ENCODE data around the gene TLCD3A.
"Not testable (repeated sequence)": the region's sequence is repeated elsewhere in the genome, so short reads cannot be mapped to it uniquely, and the experiment has no call there.

The TLCD3A gene

DNA sequence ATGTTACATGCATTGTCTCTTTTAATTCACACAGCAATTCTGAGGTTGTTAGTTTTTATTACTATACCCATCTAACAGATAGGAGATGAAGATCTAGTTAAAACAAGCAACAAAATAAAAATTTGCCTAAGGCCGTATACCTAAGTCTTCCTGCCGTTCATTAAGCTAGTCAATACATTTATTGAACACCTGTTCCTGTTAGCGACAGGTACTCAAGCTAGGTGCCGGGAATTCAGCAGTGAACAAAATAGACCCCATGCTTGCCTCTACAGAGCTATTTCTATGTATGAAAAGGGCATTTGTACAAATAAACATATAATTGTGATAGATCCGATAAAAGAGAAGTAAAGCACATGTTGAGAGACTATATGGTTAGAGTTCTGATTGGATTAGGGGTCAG lies 14.3 kb upstream of the TLCD3A start:
- DNase-seq, result no peak

DNA sequence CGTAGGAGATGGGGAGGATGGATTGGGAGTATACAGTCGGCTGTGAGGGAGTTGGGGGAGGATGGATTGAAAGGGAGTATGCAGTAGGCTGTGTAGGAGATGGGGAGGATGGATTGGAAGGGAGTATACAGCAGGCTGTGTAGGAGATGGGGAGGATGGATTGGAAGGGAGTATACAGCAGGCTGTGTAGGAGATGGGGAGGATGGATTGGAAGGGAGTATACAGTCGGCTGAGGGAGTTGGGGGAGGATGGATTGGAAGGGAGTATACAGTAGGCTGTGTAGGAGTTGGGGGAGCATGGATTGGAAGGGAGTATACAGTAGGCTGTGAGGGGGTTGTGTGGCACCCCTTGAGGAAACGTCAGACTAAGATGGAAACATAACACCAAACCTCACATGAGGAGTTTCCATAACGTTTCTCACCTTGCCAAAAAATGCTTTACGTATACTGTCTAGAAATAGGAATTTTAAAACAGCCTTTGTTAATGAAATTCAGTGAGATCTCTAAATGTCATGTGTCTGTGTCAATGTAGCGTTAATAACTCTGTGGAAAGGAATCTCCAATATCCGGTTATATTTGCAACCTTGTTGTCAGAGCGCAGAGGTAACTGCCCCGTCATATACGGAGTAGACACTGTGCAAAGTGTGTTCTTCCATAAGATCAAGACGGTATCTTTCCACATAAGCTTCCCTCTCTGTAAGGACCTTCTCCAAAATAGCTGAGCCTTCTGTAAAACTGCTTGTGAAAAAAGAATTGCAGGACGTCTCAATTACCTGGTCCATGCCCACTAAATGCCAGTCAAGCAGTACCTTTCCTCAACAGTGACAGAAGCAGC lies 11.5 kb upstream of the TLCD3A start:
- DNase-seq, result no peak

DNA sequence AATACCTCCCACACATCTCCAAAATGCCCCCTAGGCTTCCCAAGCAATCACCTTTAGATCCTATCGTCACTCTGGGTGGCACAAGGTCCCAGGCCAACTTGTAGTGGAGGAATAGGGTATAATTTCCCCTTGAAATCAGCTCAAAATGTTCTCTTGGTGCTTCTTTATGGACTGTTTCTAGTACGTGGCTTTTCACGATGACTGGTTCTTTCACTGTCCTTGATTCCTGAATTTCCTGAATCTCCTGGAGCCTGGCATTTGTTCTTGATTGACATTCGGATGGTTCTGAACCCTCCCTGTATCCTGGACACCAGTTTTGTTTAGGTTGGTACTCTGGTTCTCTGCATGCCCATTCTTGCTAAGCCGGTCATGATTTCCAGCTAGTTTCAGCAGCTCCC lies 10.9 kb upstream of the TLCD3A start:
- no peak for DNase-seq

DNA sequence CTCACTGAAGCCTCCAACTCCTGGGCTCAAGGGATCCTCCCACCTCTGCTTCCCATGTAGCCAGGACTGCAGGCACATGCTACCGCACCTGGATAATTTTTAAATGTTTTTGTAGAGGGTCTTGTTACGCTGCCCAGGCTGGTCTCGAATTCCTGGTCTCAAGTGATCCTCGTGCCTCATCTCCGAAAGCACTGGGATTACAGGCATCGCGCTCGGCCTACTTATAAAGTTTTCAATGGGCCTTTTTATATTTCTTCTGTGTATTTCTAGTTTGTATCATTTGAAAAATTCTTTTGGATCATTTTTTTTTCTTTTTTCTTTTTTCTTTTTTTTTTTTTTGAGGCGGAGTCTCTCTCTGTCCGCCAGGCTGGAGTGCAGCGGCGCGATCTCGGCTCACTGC lies 7.3 kb upstream of the TLCD3A start:
- DNase-seq, result no peak

DNA sequence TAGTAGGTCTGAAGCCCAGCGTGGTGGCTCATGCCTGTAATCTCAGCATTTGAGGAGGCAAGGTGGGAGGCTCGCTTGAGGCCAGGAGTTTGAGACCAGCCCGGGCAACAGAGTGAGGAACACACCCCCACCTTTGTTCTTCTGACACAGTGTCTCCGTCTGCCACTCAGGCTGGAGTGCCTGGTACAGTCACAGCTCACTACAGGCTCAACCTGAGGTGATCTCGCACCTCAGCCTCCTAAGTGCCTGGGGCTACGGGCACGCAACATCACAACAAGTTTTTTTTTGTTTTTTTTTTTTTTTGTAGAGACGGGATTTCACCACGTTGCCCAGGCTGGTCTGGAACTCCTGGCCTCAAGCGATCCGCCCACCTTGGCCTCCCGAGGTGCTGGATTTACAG lies 6.7 kb upstream of the TLCD3A start:
- DNase-seq, result no peak

DNA sequence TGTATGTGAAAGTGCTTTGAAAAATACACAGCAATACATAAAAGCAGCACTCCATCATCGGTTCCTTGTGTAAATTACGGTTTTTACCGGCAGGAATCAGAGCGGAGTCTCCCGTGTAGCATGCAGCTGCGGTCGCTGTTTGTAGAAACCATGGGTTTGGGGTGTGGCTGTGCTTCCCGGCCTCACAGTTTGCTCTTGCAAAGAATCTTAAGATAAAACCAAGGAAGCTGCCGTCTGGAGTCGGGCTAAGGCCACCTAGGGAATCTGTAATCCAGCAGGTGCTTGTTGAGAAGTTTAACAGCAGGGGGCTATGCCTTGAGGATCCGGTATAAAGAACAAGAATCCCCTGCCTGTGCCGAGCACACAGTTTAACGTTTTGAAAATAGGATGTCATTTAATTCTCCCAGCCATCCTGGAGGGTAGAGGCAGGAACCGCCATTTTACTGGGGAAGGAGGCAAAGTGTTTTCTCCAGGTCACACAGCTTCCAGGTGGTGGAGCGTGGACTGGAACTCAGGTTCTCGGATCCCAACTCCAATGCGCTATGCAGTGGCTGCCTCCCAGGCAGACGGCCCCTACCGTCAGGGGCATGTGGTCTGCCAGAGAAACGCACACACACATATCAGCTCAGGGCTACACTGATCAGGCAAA lies 6.0 kb upstream of the TLCD3A start:
- no peak for DNase-seq

DNA sequence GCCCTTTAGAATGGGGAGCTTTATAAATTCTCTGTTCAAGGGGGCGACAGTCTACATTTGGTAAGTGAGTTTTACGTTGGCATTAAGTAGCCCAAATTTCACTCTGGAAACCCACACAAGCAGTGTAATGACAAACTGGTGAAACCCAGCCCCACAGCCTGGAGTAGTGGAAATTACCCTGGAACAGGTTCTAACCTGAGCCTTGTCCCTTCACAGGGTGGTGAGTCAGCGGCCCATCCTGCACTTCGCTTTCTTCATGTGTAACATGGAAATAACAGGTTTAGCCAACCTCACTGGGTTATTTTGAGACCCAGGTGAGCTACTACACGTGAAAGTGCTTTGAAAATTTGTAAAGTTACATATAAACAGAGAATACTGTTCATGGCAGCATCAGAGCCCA lies 3.5 kb upstream of the TLCD3A start:
- no peak for DNase-seq

DNA sequence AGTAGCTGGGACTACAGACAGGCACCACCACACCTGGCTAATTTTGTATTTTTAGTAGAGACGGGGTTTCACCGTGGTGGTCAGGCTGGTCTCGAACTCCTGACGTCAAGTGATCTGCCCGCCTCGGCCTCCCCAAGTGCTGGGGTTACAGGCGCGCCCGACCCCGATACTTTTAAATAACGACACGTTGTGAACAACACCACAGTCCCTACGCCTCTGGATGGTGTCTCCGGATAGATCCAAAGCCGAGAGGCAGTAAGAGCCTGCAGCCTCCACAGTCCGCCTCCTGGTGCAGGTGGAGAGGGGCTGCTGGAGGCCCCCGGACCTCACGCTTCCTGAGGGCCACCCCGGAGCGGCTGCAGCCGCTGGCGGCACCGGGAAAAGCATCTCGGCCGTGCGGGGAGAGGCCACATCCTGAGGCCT lies 741 bp upstream of the TLCD3A start:
- DNase-seq, result no peak

DNA sequence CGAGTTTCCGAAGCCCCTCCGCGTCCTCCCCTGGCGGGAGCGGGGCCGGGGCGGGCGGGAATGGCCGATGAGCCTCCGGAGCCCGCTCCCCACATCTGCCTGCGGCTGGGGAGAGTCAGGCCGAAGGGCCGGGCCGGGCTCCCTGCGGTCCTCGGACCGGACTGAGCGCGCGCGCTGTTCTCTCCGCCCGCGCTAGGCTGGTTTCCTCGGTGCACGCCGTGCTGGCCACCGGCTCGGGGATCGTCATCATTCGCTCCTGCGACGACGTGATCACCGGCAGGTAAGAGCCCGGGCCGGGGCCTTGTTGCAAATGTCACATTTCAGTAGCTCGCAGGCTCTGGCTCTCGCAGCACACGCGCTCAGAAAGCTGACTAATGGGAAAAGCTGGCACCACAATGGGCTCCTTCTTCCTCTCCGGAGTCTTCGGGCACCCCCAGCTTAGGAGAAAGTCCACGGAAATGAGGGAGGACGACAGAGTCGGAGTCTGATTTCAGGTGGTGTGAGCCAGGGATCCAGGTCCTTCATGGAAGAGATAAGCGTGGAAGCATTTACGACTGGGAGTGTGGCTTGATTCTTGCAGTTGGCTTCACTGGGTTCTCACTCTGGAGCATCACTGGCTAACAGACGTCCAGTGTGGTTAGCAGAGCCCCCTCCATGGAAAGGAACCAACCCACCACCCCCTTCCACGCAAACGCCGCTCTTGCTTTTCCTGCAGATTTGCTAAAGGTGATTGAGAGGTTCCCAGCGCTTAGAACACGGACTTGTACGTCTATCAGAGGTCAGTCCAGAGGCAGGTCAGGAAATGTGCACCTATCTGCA lies 715 bp downstream of the TLCD3A start:
- DNase-seq, result no peak

DNA sequence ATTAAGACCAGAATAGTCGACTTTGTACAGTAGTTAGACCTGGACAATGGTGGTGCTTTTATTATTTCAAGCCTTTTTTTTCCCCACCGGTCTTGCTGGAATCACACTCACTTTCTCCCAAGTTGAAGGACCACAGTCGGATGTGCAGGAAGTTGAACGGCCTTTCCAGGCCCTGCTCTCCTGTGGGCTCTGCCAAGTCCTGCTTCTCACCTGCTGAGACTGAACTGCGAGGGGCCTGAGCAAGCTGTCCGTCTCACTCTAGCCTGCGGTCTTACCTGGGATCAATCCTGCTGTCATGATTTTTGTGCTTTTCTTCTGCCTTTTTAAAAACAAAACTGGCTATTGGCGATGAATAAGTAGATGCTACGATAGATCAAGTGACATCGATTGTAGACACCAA lies 1.3 kb downstream of the TLCD3A start:
- no peak for DNase-seq

DNA sequence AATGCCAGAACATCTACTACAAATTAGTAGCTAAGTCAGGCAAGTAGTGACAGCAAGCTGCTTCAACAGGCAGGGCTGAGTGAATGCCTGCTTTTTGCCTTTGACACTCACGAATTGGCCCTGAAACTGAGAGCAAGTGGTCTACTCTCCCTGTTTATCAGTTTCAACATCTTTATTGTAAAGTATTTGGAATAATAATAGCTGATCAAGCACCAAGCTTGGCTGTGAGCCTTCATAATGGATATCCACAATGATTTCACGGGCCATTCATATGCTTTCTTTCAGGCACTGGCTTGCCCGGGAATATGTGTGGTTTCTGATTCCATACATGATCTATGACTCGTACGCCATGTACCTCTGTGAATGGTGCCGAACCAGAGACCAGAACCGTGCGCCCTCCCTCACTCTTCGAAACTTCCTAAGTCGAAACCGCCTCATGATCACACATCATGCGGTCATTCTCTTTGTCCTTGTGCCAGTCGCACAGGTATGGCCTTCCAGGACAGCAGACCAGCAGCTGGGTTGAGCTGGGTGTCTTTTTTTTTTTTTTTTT lies 5.2 kb downstream of the TLCD3A start:
- no peak for DNase-seq

DNA sequence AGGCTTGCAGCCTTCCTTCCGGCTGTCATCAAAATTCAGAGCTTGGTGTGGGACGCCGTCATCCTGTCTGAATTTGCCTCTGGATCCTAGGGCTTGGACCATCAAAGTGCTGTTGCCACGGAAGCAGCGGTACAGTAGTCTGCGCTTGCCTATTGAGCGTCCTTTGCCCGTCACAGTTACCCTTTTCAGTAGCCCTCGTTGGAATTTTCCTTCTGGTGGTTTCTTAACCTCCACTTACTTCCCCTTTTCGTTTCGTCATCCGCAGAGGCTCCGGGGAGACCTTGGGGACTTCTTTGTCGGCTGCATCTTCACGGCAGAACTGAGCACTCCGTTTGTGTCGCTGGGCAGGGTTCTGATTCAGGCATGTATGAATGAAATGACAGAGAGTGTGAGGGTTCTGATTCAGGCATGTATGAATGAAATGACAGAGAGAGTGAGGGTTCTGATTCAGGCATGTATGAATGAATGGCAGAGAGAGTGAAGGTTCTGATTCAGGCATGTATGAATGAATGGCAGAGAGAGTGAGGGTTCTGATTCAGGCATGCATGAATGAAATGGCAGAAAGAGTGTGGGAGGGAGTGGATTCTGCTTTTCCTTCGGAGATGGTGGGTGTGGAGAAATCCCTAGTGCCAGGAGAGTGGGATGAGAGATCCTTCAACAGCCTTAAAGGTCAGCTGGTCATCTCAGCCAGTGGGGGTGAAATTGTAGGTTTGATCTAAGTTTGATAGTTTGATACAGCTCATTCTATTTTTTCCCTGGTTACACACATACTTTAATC lies 8.0 kb downstream of the TLCD3A start:
- DNase-seq, result no peak

DNA sequence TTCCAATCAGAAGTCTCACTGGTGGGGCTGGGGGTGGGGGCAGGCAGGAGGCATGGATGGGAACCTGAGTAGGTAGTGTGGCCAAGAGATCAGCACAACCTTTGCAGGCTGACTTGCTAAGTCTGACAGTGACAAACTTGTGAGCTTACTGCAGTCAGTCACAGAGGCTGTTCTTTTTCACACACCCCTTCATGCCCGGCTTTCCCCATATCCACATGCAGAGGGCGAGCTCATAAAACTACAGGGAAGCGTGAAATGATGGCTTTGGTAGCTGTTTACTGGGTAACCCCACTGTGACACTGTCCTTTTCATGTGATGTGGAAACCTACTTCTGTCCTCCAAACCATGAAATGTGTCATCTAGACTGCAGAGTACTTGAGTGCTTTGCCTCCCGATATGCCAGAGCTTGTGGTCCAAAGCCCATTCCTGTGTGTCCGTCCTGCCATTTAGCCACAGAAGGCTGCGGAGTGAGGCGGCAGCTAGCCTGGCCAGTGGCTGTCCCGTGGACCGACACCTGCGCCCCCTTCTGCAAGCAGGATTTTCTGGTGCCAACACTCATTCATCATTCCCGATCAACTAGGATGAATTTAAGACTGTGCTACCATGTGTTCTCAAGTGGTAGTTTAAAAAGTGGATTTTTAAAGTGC lies 9.9 kb downstream of the TLCD3A start:
- DNase-seq, result no peak

DNA sequence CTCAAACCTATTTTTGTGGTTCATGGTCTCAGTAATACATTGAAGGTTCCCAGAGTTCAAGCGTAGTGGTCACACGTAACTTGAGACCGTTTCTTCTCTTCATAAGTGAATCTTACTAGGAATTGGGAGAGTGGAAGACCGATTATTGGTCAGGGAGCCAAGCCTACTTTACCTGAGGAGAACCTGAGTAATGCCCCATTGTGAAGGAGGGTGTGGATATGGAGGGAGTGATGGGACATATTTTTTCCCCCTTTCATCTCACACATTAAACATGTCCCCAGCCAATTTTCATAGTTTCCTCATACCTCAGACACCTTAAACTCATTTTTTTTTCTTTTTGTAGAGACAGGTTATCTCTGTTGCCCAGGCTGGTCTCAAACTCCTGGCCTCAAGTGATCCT lies 10.7 kb downstream of the TLCD3A start:
- no peak for DNase-seq

DNA sequence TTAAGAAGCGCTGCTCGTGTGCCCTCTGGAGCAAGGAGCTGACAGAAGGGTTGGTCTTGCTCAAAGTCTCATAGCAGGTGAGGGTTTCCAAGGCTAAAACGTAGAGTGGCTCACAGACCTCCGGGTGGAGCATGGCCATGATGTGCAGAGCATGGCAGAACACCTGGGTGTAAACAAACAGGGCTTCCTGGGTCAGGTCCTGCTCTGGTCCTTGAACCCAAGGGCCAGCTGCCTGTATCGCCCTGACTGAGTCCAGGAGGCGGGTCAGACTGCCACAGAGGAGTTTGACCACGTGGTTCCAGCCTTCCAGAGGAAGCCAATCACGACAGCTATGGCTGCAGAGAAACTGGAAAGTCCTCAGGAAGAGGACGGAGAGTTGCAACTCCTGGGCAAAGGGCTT lies 12.5 kb downstream of the TLCD3A start:
- DNase-seq, result no peak

DNA sequence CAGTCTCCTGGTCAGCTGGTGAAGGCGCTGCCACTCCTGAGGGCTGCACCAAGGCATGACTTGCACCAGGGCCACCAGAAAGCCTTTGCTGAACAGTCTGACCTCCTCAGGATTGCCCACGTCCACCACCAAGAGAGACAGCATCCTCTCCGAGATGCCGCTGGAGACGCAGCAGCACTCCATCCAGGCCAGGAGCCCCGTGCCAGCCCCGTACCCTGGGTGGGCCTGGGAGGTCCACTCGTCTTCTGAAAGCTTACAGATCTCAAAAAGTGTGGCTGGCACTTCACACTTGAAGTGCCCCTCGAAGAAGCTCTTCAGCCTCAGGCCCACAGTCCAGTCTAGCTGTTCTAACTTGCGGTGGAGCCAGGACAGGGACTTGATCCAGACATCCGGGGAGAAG lies 13.0 kb downstream of the TLCD3A start:
- no peak for DNase-seq

DNA sequence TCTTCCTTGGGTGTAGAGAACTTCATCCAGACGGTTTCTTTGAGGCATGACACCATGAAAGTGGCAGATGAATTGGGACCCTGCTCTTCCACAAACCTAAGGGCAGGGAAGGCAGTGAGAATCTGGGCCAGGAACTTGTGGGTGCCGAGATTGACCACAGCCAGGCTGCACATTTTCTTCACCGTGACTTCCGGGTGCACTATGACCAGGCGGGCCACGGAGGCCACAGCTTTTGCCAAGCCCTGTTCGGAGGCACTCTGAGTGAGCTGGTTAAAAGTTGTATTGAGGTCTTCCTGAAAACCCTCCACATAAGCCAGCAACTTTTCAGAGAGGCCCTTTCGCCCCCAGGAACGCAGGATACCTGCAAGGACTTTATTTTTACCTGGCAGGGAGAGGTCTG lies 13.8 kb downstream of the TLCD3A start:
- DNase-seq, result no peak

DNA sequence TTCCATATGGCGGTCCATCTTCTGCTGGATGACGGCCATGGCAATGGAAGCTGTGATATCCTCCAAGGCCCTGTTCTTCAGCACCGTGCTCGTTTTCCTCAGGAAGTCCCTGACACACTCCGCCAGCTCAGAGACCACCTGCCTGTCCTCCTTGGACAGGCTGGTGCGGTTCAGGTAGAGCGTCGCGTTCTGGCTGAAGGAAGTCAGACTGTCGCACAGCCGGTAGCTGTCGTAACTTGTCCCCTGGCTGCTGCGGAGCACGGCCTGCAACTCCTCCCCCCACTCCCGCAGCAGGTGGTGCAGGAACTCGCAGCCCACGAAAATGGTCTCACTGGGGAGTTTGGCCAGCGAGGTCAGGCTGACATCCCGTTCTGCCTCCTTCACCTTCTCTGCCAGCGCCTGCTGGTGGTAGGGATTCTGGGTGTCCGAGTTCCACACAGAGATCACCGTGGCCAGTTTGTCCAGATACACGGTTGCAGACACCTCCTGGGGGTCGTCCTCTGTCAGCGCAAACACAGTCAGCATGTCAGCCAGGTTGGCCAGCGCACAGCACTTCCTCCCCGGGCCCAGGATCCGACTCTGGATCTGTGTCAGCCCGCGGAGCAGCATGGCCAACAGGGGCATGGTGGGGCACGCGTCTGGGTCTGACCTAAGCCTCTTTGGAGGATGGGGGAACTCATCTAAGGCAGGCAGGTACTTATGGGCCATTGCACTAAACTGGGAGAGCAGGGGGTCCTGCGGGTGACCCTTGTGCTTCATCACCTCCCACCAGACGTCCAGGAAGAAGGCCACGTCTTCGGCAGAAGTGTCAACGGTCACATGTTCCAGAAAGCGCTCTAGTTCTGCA lies 14.6 kb downstream of the TLCD3A start:
- DNase-seq, result no peak

DNA sequence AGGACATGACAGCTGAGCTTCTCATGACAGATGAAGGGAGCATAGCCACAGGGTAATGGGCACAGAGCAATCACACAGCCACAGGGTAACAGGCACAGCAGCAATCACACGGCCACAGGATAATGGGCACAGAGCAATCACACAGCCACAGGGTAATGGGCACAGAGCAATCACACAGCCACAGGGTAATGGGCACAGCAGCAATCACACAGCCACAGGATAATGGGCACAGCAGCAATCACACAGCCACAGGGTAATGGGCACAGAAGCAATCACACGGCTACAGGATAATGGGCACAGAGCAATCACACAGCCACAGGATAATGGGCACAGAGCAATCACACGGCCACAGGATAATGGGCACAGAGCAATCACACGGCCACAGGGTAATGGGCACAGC lies 16.2 kb downstream of the TLCD3A start:
- DNase-seq, result not testable (repeated sequence)

DNA sequence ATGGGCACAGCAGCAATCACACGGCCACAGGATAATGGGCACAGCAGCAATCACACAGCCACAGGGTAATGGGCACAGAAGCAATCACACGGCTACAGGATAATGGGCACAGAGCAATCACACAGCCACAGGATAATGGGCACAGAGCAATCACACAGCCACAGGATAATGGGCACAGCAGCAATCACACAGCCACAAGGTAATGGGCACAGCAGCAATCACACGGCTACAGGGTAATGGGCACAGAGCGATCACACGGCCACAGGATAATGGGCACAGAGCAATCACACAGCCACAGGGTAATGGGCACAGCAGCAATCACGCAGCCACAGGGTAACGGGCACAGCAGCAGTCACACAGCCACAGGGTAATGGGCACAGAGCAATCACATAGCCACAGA lies 17.0 kb downstream of the TLCD3A start:
- DNase-seq, result not testable (repeated sequence)

DNA sequence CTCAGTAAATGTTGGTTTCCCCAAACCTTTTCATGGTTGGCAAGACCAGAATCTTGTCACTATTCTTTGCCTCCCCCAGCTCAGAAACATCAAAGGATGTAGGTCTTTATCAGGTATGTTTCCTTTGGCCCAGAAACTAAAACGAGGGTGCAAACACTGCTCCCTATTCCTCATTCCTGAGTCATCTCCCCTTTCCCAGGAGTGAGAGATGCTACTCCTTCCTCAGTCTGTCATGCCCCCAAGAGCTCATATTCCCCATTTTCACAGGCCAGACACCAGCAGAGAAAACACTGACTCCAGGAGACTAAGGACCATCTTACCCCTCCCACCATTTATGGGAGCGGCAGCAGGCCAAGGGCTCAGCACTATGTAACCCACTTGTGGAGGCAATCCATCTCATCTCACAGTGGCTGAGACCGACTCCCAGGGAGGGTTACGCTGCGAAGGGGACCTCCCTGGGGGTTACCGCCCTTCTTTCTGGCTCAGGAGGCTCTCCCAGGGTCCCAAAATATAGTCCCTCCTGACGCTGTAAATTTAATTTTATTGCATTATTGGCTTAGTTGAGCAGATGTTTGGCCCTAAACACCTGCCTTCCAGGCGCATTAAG lies 18.1 kb downstream of the TLCD3A start:
- no peak for DNase-seq
